Activated naive CD4-positive, alpha-beta T cell treated with anti-CD3 and anti-CD28 coated beads for 36 hours (primary cell): ENCODE results near the gene OLFM4. TPM values are rescaled to one million over a fixed set of nuclear protein-coding genes. Genes with fewer than 3 reads are reported as not detected.

Experiments used
- CTCF ChIA-PET: fragments of 350-600 bp; sonication (Branson Sonifier 250); formaldehyde crosslinking; loops from one replicate; lab custom pipeline; 2021; ENCODE audit warnings: antibody characterized with exemption; lab: Charles Lee
- DNase-seq: peaks from one replicate; pipeline ENCODE4 v3.0.0-alpha.2; 2020
- H3K27ac Mint-ChIP-seq: one replicate; pipeline ENCODE4 v1.8.0; 2021; ENCODE audit warnings: mild to moderate bottlenecking, mixed read lengths
- H3K27me3 Mint-ChIP-seq: one replicate; pipeline ENCODE4 v1.8.0; 2021; ENCODE audit warnings: low read depth, mixed read lengths
- H3K36me3 Mint-ChIP-seq: one replicate; pipeline ENCODE4 v1.8.0; 2021; ENCODE audit warnings: low read depth, mixed read lengths
- H3K4me1 Mint-ChIP-seq: one replicate; pipeline ENCODE4 v1.8.0; 2021; ENCODE audit warnings: low read depth, mixed read lengths
- H3K4me3 Mint-ChIP-seq: one replicate; pipeline ENCODE4 v1.8.0; 2021; ENCODE audit warnings: mild to moderate bottlenecking, moderate library complexity, mixed read lengths
- H3K9me3 Mint-ChIP-seq: one replicate; pipeline ENCODE4 v1.8.0; 2021; ENCODE audit warnings: mixed read lengths
- intact Hi-C: fragments of 100-400 bp; cut with micrococcal nuclease; formaldehyde crosslinking; loops from one replicate; pipeline ENCODE4 v1.15.1; 2023
- total RNA-seq, 2 experiments: library from RNA; stranded (reverse); gene quantifications; one replicate each; pipeline ENCODE4 v1.2.3, GENCODE V29; 2021

OLFM4 gene
- total RNA-seq, 2 experiments from 2014 or later: not detected

GRCh38 chr13:53088871-53089270, 60.3 kb downstream of the OLFM4 start:
- no peaks in the 10 kb centered on the region for H3K36me3 Mint-ChIP-seq
- no peaks in the 10 kb centered on the region for H3K27me3 Mint-ChIP-seq
- H3K4me3 Mint-ChIP-seq: no peak overlapping the region
- H3K4me1 Mint-ChIP-seq: no peaks in the 10 kb centered on the region
- DNase-seq: no peak
- CTCF ChIA-PET: no interaction called here
- no peaks in the 10 kb centered on the region for H3K9me3 Mint-ChIP-seq
- H3K27ac Mint-ChIP-seq: no peak overlapping the region
- intact Hi-C loops: no loop called here

- Mint-ChIP-seq H3K4me1 (no peaks in the 10 kb centered on the region), H3K27me3 (no peaks in the 10 kb centered on the region), H3K36me3 (no peaks in the 10 kb centered on the region), H3K4me3 (no peak overlapping the region), H3K9me3 (no peaks in the 10 kb centered on the region), H3K27ac (no peak overlapping the region)
- DNase-seq: no peak
- CTCF ChIA-PET: no interaction called here
- intact Hi-C loops: no loop called here
These were observed 61.3 kb downstream of the OLFM4 start for GRCh38 chr13:53089951-53090350.

- CTCF ChIA-PET: no interaction called here
- no peaks in the 10 kb centered on the region for H3K9me3 Mint-ChIP-seq
These were observed 61.8 kb downstream of the OLFM4 start for GRCh38 chr13:53090461-53090860.

GRCh38 chr13:53092931-53093330, 64.3 kb downstream of the OLFM4 start:
- no peaks in the 10 kb centered on the region for H3K27me3 Mint-ChIP-seq
- no peaks in the 10 kb centered on the region for H3K9me3 Mint-ChIP-seq
- intact Hi-C loops: no loop called here
- no peak overlapping the region for H3K4me3 Mint-ChIP-seq
- DNase-seq: no peak
- H3K36me3 Mint-ChIP-seq: no peaks in the 10 kb centered on the region
- CTCF ChIA-PET: no interaction called here
- no peaks in the 10 kb centered on the region for H3K4me1 Mint-ChIP-seq
- H3K27ac Mint-ChIP-seq: no peak overlapping the region

More at GRCh38 chr13:53090461-53090860, 61.8 kb downstream of the OLFM4 start:
- no peak overlapping the region for H3K4me3 Mint-ChIP-seq
- no peaks in the 10 kb centered on the region for H3K36me3 Mint-ChIP-seq
- H3K27me3 Mint-ChIP-seq: no peaks in the 10 kb centered on the region
- H3K27ac Mint-ChIP-seq: no peak overlapping the region
- no peaks in the 10 kb centered on the region for H3K4me1 Mint-ChIP-seq
- DNase-seq: no peak
- intact Hi-C loops: no loop called here

GRCh38 chr13:53098455-53098854, 69.8 kb downstream of the OLFM4 start:
- Mint-ChIP-seq H3K4me1 (no peaks in the 10 kb centered on the region), H3K4me3 (no peak overlapping the region), H3K9me3 (peaks cover 3% of the 10 kb centered on the region), H3K36me3 (peaks cover 2% of the 10 kb centered on the region), H3K27ac (no peak overlapping the region), H3K27me3 (peaks cover 2% of the 10 kb centered on the region)
- intact Hi-C loops: no loop called here
- CTCF ChIA-PET: no interaction called here
- no peak for DNase-seq

- intact Hi-C loops: no loop called here
- H3K4me3 Mint-ChIP-seq: no peak overlapping the region
- DNase-seq: no peak
- no peak overlapping the region for H3K27ac Mint-ChIP-seq
- H3K4me1 Mint-ChIP-seq: no peaks in the 10 kb centered on the region
- H3K27me3 Mint-ChIP-seq: peaks cover 2% of the 10 kb centered on the region
- peaks cover 2% of the 10 kb centered on the region for H3K36me3 Mint-ChIP-seq
- peaks cover 3% of the 10 kb centered on the region for H3K9me3 Mint-ChIP-seq
- CTCF ChIA-PET: no interaction called here
These were observed 71.9 kb downstream of the OLFM4 start for GRCh38 chr13:53100394-53101063.

Other genes starting within 250 kb of the OLFM4 start
- gene PCDH8, start 180.2 kb upstream of the OLFM4 start, total RNA-seq: not detected